Left ventricle myocardium inferior (tissue), 1 donor: ENCODE data around the gene EPB41L2. TPM values are rescaled to one million over a fixed set of nuclear protein-coding genes. Genes with fewer than 3 reads are reported as not detected.

Source experiments
- DNase-seq: peaks from one replicate; pipeline ENCODE4 v3.0.0-alpha.2; 2020
- H3K27ac ChIP-seq: fragments of 200-600 bp; replicated peaks from 2 replicates; pipeline ENCODE4 v1.8.0; 2021
- H3K27me3 ChIP-seq: fragments of 200-600 bp; 2 replicates; pipeline ENCODE4 v1.8.0; 2021; ENCODE audit warnings: low read depth
- H3K36me3 ChIP-seq: fragments of 200-600 bp; 2 replicates; pipeline ENCODE4 v1.8.0; 2021
- H3K4me1 ChIP-seq: fragments of 200-600 bp; 2 replicates; pipeline ENCODE4 v1.8.0; 2021
- H3K4me3 ChIP-seq: fragments of 200-600 bp; 2 replicates; pipeline ENCODE4 v1.8.0; 2021; ENCODE audit warnings: mild to moderate bottlenecking, moderate library complexity
- H3K9me3 ChIP-seq: fragments of 200-600 bp; replicated peaks from 2 replicates; pipeline ENCODE4 v1.8.0; 2021
- intact Hi-C: fragments of 100-400 bp; cut with micrococcal nuclease; formaldehyde crosslinking; loops from one replicate; pipeline ENCODE4 v1.11.0; 2022
- total RNA-seq: library from RNA; stranded (reverse); fragmentation: NEBNext Ultra II Directional; extraction: Animal tissue kit (Norgen Biotek cat#: 25700); gene quantifications from one replicate; pipeline ENCODE4 v1.2.1, GENCODE V29; 2021
- TF ChIP-seq, protein P1 (sequence below): fragments of 200-600 bp; IDR thresholded peaks from 2 replicates; pipeline ENCODE4 v1.8.0; 2021; ENCODE audit warnings: antibody characterized with exemption, mild to moderate bottlenecking, borderline replicate concordance
- donor health status: DM: no; HTN: yes; CAD: no; lungs with severe emphysema.

EPB41L2 gene
- total RNA-seq, 1 donor from 2014 or later, result 70.8 TPM

DNA sequence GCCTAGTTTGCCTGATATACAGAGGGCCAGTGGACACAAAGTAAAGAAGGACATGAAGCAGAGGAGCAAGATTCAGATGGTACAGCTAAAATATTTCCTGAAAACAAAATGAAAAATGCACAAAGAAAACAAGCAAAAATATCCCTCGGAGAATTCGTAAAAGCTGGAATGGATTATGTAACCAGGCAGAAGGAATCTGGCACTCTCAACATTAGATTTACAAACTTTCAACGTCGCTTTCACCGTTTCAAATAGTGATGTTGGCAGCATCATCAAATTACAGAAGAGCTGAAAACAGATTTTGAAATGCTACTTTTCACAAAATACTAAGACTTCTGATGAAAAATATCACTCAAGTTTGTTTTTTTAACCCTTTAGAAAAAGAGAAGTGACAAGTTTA is 224.1 kb downstream of the EPB41L2 start:
- no peak for DNase-seq
- TF ChIP-seq, protein P1, sequence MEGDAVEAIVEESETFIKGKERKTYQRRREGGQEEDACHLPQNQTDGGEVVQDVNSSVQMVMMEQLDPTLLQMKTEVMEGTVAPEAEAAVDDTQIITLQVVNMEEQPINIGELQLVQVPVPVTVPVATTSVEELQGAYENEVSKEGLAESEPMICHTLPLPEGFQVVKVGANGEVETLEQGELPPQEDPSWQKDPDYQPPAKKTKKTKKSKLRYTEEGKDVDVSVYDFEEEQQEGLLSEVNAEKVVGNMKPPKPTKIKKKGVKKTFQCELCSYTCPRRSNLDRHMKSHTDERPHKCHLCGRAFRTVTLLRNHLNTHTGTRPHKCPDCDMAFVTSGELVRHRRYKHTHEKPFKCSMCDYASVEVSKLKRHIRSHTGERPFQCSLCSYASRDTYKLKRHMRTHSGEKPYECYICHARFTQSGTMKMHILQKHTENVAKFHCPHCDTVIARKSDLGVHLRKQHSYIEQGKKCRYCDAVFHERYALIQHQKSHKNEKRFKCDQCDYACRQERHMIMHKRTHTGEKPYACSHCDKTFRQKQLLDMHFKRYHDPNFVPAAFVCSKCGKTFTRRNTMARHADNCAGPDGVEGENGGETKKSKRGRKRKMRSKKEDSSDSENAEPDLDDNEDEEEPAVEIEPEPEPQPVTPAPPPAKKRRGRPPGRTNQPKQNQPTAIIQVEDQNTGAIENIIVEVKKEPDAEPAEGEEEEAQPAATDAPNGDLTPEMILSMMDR, result no peak
- Histone ChIP-seq H3K4me1 (no peaks in the 10 kb centered on the region), H3K36me3 (peaks cover 15% of the 10 kb centered on the region), H3K9me3 (no peaks in the 10 kb centered on the region), H3K27ac (no peak overlapping the region), H3K27me3 (no peaks in the 10 kb centered on the region), H3K4me3 (no peak overlapping the region)
- intact Hi-C loops, result no loop called here

DNA sequence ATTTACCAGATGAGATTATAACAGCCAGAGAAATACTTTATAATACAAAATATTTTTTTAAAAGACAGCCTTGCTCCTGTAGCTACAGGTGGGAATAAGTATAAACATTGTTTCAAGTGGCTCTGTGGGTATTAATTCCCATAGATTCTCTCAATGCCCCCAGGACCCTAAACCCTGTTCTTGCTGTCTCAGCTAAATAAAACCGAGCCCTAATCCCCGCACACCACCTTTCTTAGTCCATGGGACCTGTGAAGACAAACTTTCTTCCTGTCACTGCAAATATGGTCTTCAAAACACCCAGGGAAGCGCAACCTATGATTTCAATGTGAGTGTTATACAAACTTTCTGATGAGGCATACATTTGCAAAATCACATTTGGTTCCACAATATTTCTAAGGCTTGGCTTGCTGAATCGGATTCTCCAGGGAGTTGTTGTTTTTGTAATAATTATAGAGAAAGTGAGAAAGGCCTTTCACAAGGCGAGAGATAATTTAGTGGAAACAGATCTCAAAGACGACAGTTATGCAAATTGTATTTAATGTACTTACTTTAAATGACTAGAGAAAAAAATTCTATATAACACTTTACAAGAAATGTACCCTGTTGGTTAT is 224.7 kb downstream of the EPB41L2 start:
- TF ChIP-seq, protein P1, result no peak
- H3K27me3 ChIP-seq, result no peaks in the 10 kb centered on the region
- DNase-seq, result no peak
- intact Hi-C loops, result no loop called here
- no peaks in the 10 kb centered on the region for H3K4me1 ChIP-seq
- no peak overlapping the region for H3K4me3 ChIP-seq
- H3K36me3 ChIP-seq, result peaks cover 15% of the 10 kb centered on the region
- H3K27ac ChIP-seq, result no peak overlapping the region
- H3K9me3 ChIP-seq, result no peaks in the 10 kb centered on the region

DNA sequence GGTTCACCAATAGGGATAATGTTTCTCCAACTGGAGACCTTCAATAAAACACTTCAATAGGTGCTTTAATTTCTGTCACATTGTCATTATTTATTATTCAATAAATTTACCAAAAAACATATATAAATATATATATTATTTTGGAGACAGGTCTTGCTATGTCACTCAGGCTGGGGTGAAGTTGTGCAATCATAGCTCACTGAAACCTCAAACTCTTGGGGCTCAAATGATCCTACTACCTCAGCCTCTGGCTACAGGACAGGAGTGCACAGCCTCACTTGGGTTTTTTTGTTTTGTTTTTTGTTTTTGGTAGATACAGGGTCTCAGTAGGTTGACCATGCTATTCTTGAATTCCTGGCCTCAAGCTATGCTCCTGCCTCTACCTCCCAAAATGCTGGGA is 226.0 kb downstream of the EPB41L2 start:
- H3K27ac ChIP-seq, result no peak overlapping the region
- intact Hi-C loops, result no loop called here
- no peaks in the 10 kb centered on the region for H3K9me3 ChIP-seq
- no peaks in the 10 kb centered on the region for H3K4me1 ChIP-seq
- TF ChIP-seq, protein P1, result no peak
- no peak for DNase-seq
- H3K4me3 ChIP-seq, result no peak overlapping the region
- H3K36me3 ChIP-seq, result peaks cover 15% of the 10 kb centered on the region
- H3K27me3 ChIP-seq, result no peaks in the 10 kb centered on the region

DNA sequence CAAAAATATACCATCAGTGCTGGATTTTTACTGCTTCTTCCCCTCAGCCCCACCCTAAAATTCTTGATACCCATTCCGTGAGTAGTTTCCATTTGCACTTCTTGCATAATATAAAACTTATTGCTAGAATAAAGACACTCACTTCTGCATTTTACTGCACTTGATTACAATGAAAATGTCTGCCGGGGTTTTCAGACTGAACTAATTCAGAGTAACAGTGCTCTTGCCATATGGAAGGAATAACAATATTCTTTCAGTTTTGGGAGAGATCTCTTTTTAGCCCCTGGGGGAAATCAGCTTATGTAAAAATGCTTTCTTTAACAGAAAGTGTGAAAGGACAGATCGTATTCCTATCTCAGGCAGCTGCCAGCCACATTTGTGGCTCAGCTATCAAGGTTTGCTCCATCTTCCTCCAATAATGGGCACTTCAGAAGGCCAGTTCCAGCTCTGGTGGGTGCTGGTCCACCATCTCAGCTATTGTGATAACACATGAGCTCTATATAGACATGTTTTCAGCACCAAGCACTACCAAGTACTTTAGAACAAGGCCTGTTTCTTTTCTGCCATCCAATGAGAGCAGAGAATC is 226.9 kb downstream of the EPB41L2 start:
- TF ChIP-seq, protein P1, result no peak
- Histone ChIP-seq H3K27me3 (no peaks in the 10 kb centered on the region), H3K4me3 (no peak overlapping the region), H3K4me1 (no peaks in the 10 kb centered on the region), H3K9me3 (no peaks in the 10 kb centered on the region), H3K36me3 (peaks cover 10% of the 10 kb centered on the region), H3K27ac (no peak overlapping the region)
- DNase-seq, result no peak
- intact Hi-C loops, result no loop called here

DNA sequence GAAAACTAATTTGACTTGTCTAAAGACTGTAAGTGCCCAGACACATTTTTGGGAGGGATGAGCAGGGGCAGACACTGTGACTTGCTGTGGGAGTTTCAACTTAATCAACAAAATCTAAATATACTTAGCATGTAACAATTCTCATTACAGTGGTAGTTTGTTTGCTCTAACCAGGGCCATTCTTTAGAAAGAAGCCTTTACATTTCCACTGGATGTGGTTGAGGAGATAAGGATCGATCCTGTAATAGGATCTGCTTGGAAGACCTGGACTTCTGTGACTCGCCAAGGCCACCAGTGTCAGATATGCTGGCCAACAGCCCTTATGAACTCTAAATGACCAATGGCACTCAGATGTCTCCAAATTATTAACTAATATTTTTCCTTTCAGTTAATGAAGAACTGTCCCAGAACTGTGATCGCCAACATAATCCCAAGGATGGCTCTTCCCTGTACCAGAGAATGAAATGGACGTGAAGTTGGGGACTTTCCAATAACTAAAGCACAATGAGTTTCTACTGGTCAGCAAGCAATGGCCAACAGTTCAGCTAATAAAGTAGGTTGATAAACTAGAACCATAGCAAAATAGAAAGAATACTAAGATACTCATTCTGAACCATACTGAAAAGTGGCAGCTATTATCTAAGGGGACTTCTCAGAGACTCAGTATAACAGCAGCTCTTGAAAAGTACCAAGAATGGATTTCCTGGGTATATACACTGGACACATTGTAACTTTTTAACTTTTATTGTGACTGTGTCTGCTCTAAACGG is 228.4 kb downstream of the EPB41L2 start:
- TF ChIP-seq, protein P1, result no peak
- intact Hi-C loops, result no loop called here

More for the DNA sequence above, 228.4 kb downstream of the EPB41L2 start:
- DNase-seq, result no peak
- Histone ChIP-seq H3K27me3 (no peaks in the 10 kb centered on the region), H3K36me3 (no peaks in the 10 kb centered on the region), H3K27ac (no peak overlapping the region), H3K4me1 (no peaks in the 10 kb centered on the region), H3K9me3 (no peaks in the 10 kb centered on the region), H3K4me3 (no peak overlapping the region)
